NCI-H2196 treated with DMSO at 0.1 percent for 48 hours (cell line): ENCODE results near the gene NAP1L4.

Experiments
- DNase-seq: peaks from one replicate; lab custom pipeline; 2025; ENCODE audit not compliant: unreplicated experiment; lab: John Stamatoyannopoulos, UW

Gene NAP1L4

DNA sequence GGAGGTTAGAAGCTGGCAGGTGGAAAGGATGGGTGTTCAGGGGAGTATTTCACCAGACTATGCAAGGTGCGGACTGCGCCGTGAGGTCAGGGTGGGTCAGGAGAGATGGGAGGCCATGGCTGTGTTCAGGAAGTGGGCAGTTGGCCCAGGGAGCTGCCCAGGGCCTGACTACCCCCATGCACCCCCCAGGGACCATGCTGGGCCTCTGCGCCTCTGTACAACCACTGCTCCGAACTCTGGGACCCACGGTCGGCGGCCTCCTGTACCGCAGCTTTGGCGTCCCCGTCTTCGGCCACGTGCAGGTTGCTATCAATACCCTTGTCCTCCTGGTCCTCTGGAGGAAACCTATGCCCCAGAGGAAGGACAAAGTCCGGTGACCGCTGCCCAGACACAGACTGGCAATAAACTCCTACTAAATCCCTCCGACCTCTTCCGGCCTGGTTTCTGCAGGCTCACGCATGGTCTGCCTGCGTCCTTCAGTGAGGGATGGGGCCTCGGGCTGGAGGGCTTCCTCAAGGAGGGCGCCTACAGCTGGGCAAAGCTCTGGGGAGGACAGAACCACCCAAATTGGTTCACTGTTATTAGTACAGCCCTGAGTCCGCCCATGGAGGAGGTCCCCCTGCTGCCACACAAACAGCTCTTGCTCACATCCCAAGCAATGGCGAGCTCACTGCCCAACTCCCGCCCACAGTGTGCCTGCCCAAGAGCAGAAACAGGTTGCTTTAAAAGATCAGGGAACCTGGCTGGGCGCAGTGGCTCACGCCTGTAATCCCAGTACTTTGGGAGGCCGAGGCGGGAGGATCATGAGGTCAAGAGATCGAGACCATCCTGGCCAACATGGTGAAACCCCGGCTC lies 67.1 kb downstream of the NAP1L4 start:
- DNase-seq: no peak

DNA sequence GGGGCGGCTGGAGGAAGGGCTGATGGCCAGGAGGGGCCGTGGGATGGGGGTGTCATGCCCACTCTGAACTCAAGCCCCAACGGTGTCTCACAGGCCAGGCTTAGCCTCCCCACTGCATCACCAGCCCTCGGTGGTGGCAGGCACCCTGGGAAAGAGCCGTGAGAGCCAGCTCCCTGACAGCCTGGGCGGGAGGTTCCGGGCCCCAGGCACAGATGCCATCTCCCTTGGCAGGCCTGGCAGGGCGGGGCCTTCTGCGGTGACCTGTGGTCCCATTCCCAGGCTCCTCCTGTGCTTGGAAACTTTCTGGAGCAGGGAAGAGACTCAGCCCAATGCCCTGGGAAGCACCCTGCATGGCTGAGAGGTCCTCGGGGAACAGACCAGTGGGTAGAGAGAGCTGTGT lies 67.7 kb downstream of the NAP1L4 start:
- DNase-seq: no peak

DNA sequence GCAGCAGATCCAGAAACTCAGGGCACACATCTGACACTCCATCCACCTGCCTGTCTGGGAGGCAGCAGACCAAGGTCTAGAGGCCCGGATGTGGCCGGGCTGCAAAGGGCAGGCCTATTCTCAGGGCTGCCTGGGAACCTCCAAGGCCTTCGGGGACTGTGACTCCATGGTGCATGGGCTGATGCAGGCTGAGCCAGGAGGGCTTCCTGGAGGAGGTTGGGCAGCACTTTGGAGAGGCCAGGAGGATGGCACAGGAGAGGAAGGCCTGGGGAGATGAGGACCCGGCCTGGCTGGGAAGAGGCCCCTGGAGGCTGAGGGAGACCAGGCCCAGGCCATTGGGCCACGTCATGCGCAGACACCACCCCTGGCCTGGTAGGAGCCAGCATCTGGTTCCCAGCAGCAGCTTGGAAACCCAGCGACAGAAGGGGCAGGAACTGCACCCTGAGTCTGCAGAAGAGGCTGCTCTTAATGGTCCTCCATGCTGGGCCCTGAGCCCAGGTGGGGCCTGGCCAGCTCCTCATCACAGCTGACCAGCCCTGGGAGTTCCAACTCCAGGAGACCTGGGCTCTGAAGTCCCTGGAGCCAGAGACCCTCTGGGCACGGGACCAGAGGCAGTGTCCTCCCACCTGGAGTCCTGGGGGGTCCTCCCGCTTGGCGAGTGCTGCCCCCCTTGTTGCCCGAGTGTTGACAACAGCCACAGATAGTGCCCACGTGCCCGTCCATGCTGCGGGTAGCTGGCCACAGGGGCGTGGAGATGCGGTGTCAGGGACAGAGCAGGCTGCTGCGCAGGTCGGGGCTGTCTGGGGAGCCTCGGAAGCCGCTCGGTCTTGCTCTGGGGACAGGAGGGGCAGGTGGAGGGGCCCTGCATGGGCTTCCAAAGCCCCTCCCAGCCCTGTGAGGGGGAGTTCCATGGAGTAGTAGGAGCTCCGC lies 68.4 kb downstream of the NAP1L4 start:
- DNase-seq: no peak

DNA sequence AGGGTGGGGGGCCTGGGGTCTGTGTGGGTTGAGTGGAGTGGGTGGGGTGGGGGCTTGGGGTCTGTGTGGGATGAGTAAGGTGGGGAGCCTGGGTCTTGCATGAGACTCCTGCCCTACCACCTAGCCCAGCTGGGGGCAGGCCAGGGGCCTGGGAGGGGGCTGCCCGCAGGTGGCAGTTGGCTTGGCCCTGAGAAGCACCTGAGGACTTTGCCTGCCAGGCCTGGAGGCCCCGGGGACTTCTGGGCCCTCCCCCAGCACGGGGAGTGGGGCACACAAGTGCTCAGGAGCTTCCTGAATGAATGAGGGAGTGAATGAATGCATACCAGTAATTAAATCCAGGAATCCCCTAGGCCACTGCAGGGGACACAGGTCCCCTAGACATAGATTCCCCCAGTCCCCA lies 69.5 kb downstream of the NAP1L4 start:
- DNase-seq: no peak

DNA sequence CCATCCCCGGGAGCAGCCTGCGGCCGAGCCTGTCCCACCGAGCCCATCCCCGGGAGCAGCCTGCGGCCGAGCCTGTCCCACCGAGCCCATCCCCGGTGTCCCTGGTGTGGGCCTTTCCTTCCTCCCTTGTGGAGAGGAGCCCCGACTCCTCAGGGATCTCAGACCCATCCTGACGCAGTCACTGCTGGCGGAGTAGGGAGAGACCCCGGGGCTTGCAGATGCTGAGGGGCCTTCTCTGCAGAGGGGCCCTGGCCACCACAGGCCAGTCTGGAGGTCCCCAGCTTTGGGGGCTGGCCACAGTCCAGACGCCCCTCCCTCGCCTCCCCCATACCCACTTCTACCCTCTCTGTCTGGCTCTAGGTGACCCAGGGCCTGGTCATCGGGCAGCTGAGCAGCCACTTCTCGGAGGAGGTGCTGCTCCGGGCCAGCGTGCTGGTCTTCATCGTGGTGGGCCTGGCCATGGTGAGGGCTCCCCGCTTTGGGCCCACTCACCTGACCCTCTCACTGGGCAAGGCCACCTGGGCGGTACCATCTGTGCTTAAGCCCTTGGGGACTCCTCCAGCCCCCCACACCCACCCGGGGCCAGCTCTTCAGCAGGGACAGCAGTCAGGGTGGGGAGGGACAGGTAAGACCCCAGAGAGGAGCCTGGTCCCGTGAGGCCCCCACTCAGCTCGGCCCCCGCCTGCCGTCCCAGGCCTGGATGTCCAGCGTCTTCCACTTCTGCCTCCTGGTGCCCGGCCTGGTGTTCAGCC lies 70.2 kb downstream of the NAP1L4 start:
- no peak for DNase-seq

GRCh38 chr11:2921261-2921660 lies 70.9 kb downstream of the NAP1L4 start:
- no peak for DNase-seq

- no peak for DNase-seq
Observed at GRCh38 chr11:2920343-2920742, 71.8 kb downstream of the NAP1L4 start.

DNA sequence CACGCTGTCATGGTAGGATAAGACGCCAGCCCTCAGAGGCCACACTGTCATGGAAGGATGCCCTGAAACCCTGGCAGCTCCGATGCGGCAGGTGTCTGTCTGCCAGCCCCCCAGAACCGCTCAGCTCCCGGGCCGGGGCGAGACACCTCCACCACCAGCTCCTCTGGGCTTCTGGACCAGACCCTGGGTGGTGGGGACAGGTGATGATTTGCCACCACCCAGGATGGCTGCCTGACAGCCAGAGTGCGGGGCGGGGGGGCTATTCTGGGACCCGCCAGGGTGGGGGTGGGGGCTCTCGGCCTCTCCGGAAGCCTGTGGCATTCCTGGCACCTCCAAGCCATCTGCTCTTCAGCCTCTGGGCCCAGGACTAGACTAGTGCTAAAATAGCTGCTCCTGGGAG lies 72.3 kb downstream of the NAP1L4 start:
- DNase-seq: no peak

DNA sequence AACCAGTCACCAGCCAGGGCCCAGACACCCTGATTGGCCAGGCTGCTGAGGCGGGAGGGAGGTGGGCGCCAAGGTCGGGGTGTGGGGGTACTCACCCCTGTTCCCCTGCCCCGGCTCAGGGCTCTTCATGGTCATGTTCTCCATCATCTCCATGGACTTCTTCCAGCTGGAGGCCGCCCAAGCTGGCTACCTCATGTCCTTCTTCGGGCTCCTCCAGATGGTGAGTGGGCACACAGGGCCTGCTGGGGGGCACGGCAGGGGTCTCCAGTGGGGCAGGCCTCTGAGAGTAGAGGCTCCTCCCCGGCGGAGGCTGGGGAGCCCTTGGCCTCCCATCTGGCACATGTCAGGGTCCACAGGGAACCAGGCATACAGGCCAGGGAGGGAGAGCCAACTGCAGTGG lies 72.9 kb downstream of the NAP1L4 start:
- no peak for DNase-seq

- no peak for DNase-seq
Observed at GRCh38 chr11:2917842-2918490, 74.2 kb downstream of the NAP1L4 start.

DNA sequence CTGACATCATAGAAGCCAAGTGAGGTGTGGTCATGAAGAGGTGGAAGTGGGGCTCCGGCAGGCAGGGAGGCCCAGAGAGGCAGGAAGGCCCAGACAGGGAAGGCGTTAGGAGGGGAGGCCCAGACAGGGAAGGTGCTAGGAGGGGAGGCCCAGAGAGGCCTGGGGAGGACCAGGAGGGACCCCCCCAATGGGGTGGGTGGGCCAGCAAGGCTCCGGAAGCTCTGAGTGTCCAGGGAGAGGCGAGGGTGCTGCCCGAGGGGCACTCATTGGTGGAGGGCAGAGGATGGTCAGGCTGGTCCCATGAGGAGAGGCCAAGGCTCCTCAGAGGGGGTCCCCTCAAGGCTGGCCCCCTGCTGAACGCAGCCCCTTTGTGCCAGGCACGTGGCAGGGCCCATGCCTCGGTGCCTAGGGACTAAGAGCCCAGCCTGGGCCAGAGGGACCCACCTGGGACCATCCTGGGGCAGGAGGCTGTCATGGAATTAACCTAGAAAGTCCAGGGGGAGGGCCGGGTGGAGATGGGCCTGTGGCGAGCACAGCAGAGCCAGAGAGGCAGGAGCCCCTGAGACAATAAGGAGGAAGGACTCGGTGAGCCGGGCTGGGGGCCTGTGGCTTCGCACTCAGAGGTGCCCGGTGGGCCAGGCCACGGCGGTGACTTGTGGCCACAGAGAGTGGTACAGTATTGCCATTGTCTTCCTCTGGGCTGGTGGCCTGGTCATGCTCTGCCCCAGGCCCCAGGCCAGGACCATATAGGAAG lies 75.1 kb downstream of the NAP1L4 start:
- DNase-seq: no peak

GRCh38 chr11:2916114-2916891 lies 75.8 kb downstream of the NAP1L4 start:
- DNase-seq: no peak

DNA sequence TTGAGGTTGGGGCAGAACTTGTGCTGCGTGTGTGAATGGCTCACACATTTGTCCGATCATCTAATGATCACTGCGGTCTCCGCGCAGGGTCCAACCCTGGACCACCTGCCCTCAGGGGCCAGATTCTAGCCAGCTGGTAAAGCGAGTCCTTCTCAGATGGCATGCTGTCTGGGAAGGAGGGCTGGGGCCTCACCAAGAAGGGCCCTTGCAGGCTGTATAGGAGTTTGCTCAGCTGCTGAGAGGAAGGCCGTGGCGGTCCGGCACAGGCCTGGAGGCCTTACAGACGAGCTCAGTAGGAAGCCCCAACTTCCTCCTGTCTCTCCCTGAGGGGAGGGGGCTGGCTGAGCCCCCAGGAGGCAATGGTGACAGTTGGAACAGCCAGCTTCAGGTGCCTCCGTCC lies 76.7 kb downstream of the NAP1L4 start:
- no peak for DNase-seq

GRCh38 chr11:2914455-2915195 lies 77.5 kb downstream of the NAP1L4 start:
- DNase-seq: no peak

- no peak for DNase-seq
Observed at GRCh38 chr11:2913776-2914175, 78.4 kb downstream of the NAP1L4 start.

DNA sequence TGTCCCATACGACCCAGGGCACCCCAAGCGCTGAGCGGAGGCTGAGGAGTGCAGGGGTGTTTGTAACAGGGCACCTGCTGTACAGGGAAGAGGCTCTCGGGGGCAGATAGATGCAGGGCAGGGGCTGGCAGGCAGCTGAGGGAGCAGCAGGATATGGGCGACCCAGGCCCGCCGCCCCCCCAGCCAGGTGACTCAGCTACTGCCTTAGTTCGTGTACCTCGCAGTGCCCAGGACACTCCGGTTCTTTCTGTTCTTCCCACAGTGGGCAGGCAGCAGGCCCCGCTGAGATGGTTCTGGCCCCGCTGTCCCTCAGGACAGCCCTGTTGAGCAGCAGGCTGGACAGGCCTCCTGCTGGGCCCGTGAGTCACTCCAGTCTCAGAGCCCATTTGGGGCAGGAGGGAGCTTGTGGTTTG lies 79.1 kb downstream of the NAP1L4 start:
- no peak for DNase-seq

- DNase-seq: peak; percentile 78
Observed at GRCh38 chr11:2912498-2912897, 79.6 kb downstream of the NAP1L4 start.

DNA sequence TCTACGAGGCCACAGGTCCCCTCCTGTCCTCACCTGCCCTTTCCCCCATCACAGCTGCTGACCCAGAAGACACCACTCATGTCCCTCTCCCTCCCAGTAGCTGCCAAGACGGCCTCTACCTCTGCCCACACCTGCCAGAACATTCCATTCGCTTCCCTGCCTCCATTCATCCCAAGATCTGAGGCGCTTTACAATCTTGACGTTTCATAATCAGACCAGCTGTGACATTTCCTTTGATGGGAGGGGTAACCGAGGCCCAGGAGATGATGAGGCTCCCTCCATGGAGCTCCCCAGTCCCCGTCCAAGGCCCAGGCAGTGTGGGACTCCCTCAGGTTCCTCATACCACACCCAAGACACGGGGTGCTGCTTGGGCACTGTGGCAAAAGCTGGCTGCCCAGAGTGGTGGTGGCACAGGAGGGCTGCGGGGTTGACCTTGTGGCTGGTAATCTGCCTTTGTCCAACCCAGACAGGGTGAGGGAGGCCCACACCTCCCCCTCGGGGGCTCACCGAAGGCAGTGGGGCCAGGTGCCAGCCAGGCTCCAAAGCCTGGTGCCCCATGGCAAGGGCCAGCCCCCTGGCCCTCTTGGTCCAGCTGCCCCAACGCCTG lies 80.2 kb downstream of the NAP1L4 start:
- no peak for DNase-seq
